Uterus (tissue), 4 donors: ENCODE data around the gene ISL2. TPM values are rescaled to one million over a fixed set of nuclear protein-coding genes. Genes with fewer than 3 reads are reported as not detected.

Experiments used
- DNase-seq, 2 donors: peaks; one replicate each; pipeline ENCODE4 v3.0.0-alpha.2; 2019 to 2020
- H3K27ac ChIP-seq, 2 donors: fragments of 200-600 bp; sonication (generic); 1 replicate in 1 of 2; 2 replicates in 1 of 2; pipeline ENCODE4 v1.5.1; 2016 to 2018
- H3K27me3 ChIP-seq, 2 donors: fragments of 200-600 bp; sonication (generic); one replicate each; pipeline ENCODE4 v1.5.1; 2018 to 2019; ENCODE audit warnings: control low read depth in 1 of 2
- H3K36me3 ChIP-seq, 2 donors: fragments of 200-600 bp; sonication (generic); one replicate each; pipeline ENCODE4 v1.5.1; 2019; ENCODE audit warnings: control low read depth in 1 of 2
- H3K4me1 ChIP-seq, 2 donors: fragments of 200-600 bp; sonication (generic); one replicate each; pipeline ENCODE4 v1.5.1; 2018 to 2019; ENCODE audit warnings: control low read depth in 1 of 2
- H3K4me3 ChIP-seq, 2 donors: fragments of 200-600 bp; sonication (generic); 1 replicate in 1 of 2; 2 replicates in 1 of 2; pipeline ENCODE4 v1.5.1; 2018 to 2019; ENCODE audit warnings: mild to moderate bottlenecking in 1 of 2
- H3K9me3 ChIP-seq, 2 donors: fragments of 200-600 bp; sonication (generic); one replicate each; pipeline ENCODE4 v1.5.1; 2019; ENCODE audit warnings: control low read depth in 1 of 2
- POLR2A ChIP-seq, 2 donors: fragments of 450-650 bp; IDR thresholded peaks; one replicate each; pipeline ENCODE4 v1.6.1; 2016; ENCODE audit warnings: antibody characterized with exemption in 2 of 2, mild to moderate bottlenecking in 1 of 2, moderate library complexity in 1 of 2
- intact Hi-C: fragments of 100-400 bp; cut with DNase I; formaldehyde crosslinking; loops from one replicate; pipeline ENCODE4 v1.15.1; 2023; ENCODE audit warnings: low total_unique reads
- total RNA-seq, 4 donors: library from RNA; depleted of rRNA in 3 of 4; stranded (reverse); fragments of >200 nt in 3 of 4; gene quantifications; one replicate each; pipeline versions ENCODE4 v1.1.0 to v1.2.4, GENCODE V29; 2014 to 2023
- TF ChIP-seq, protein P1 (sequence below), 4 experiments: fragments of 200-600 bp in 2 of 4; fragments of 450-650 bp in 2 of 4; sonication (generic) in 2 of 4; IDR thresholded peaks; one replicate each; pipeline ENCODE4 v1.5.1; 2016 to 2019; ENCODE audit warnings: antibody characterized with exemption in 4 of 4, mild to moderate bottlenecking in 2 of 4, moderate library complexity in 1 of 4
- donor health status: DM: yes; HTN: yes; CAD: no.

ISL2 gene
- total RNA-seq, 4 donors from 2014 or later = 0.48 TPM; not detected in 3

DNA sequence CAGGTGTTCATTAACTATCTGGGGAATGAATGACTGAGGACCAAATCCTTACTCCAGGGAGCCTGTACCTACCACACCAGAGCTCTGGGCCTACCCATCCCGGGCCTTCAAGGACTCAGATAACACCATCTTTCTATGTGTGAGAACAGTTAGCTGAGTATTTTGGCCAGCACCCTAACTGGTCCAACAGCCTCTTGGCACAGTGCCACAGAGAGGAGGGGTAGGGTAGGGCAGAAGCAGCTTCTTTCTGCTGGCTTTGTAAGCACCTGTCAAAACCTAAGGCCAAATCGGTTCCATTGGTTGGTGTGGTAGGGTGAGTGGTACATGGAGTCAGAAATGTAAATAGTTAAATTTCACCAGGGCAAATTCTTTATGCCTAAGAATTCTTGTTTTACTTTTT, 26.7 kb downstream of the ISL2 start:
- Histone ChIP-seq H3K36me3 (no peaks in the 10 kb centered on the region), H3K27ac (no peak overlapping the region), H3K27me3 (no peaks in the 10 kb centered on the region), H3K9me3 (no peaks in the 10 kb centered on the region), H3K4me3 (no peak overlapping the region), H3K4me1 (no peaks in the 10 kb centered on the region)
- TF ChIP-seq, protein P1, sequence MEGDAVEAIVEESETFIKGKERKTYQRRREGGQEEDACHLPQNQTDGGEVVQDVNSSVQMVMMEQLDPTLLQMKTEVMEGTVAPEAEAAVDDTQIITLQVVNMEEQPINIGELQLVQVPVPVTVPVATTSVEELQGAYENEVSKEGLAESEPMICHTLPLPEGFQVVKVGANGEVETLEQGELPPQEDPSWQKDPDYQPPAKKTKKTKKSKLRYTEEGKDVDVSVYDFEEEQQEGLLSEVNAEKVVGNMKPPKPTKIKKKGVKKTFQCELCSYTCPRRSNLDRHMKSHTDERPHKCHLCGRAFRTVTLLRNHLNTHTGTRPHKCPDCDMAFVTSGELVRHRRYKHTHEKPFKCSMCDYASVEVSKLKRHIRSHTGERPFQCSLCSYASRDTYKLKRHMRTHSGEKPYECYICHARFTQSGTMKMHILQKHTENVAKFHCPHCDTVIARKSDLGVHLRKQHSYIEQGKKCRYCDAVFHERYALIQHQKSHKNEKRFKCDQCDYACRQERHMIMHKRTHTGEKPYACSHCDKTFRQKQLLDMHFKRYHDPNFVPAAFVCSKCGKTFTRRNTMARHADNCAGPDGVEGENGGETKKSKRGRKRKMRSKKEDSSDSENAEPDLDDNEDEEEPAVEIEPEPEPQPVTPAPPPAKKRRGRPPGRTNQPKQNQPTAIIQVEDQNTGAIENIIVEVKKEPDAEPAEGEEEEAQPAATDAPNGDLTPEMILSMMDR (IDR thresholded peaks at IDR 0.05) = no peak
- no peak for TF ChIP-seq POLR2A (IDR thresholded peaks at IDR 0.05)
- no peak for DNase-seq
- intact Hi-C loops = no loop called here

- Histone ChIP-seq H3K9me3 (no peaks in the 10 kb centered on the region), H3K36me3 (no peaks in the 10 kb centered on the region), H3K4me1 (no peaks in the 10 kb centered on the region), H3K27ac (no peak overlapping the region), H3K27me3 (no peaks in the 10 kb centered on the region), H3K4me3 (no peak overlapping the region)
- DNase-seq = no peak
- intact Hi-C loops = no loop called here
- TF ChIP-seq, protein P1 (IDR thresholded peaks at IDR 0.05) = no peak
- no peak for TF ChIP-seq POLR2A (IDR thresholded peaks at IDR 0.05)
Measured at GRCh38 chr15:76366714-76367113, 30.1 kb downstream of the ISL2 start.

DNA sequence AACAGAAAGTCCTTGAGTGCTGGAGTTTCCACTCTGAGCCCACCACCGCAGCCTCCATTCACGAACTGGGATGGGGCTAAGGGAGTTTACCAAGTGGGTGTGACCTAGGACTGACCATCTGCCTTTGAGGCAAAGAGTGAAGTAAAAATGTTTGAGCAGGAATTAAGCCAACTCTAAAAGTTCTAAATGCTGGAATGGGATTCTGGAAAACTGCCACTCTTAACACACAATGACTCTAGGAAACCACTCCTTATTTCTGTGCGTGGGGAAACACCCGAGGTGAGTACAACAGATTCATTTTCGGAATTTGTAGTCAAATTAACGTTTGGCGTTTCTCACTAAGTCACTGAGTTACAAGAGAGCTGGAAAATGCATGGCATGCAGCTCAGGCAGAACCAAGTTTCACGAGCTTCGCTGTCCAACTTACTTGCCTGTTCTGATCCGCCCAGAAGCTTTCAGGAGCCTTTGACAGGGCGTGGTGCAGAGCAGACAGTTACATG, 31.6 kb downstream of the ISL2 start:
- Histone ChIP-seq H3K27me3 (no peaks in the 10 kb centered on the region), H3K4me1 (no peaks in the 10 kb centered on the region), H3K9me3 (no peaks in the 10 kb centered on the region), H3K36me3 (no peaks in the 10 kb centered on the region), H3K4me3 (no peak overlapping the region), H3K27ac (no peak overlapping the region)
- no peak for DNase-seq
- TF ChIP-seq, protein P1 (IDR thresholded peaks at IDR 0.05) = no peak
- no peak for TF ChIP-seq POLR2A (IDR thresholded peaks at IDR 0.05)
- intact Hi-C loops = no loop called here

DNA sequence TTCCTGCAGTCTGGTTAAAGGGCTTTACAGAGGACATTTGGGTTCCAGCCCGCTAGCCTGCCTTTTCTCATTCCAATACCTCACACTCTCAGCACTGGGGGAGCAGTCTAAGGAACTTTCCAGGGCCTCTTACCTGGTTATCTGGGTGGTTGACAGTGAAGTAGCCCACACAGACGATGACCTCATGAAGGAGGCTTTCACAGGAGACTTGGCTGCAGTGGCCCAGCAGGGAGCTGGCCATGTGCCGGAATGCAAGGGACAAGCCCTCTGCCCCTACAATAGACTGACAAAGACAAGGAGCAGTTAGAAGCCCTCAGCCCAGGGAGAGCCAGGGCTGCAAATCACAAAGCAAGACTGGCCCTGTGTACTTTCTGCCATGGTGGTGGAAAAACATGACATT, 39.5 kb downstream of the ISL2 start:
- H3K27ac ChIP-seq = no peak overlapping the region
- no peaks in the 10 kb centered on the region for H3K4me1 ChIP-seq
- no peak overlapping the region for H3K4me3 ChIP-seq
- H3K27me3 ChIP-seq = no peaks in the 10 kb centered on the region
- H3K36me3 ChIP-seq = no peaks in the 10 kb centered on the region
- intact Hi-C loops = no loop called here
- DNase-seq = no peak
- no peaks in the 10 kb centered on the region for H3K9me3 ChIP-seq
- no peak for TF ChIP-seq POLR2A (IDR thresholded peaks at IDR 0.05)
- TF ChIP-seq, protein P1 (IDR thresholded peaks at IDR 0.05) = no peak

GRCh38 chr15:76376816-76377215, 40.2 kb downstream of the ISL2 start:
- Histone ChIP-seq H3K36me3 (no peaks in the 10 kb centered on the region), H3K27ac (no peak overlapping the region), H3K4me3 (no peak overlapping the region), H3K9me3 (no peaks in the 10 kb centered on the region), H3K27me3 (no peaks in the 10 kb centered on the region), H3K4me1 (no peaks in the 10 kb centered on the region)
- intact Hi-C loops = no loop called here
- TF ChIP-seq POLR2A (IDR thresholded peaks at IDR 0.05) = no peak
- TF ChIP-seq, protein P1 (IDR thresholded peaks at IDR 0.05) = no peak
- DNase-seq = no peak
